Esophagus squamous epithelium (tissue), 4 donors: ENCODE measurements around the gene CCDC61.

Experiments used
- CTCF ChIP-seq, 6 experiments: fragments of 450-650 bp in 4 of 6; fragments of 200-600 bp in 2 of 6; sonication (generic) in 2 of 6; IDR thresholded peaks; one replicate each; pipeline ENCODE4 v1.5.1; 2016 to 2019; ENCODE audit warnings: antibody characterized with exemption in 6 of 6, mild to moderate bottlenecking in 4 of 6, moderate library complexity in 4 of 6
- POLR2A ChIP-seq, 4 donors: fragments of 450-650 bp; IDR thresholded peaks; one replicate each; pipeline ENCODE4 v1.6.1; 2017; ENCODE audit warnings: antibody characterized with exemption in 4 of 4, mild to moderate bottlenecking in 4 of 4, moderate library complexity in 3 of 4

- TF ChIP-seq CTCF (IDR thresholded peaks at IDR 0.05) (no peak), POLR2A (IDR thresholded peaks at IDR 0.05) (no peak)
Measured at GRCh38 chr19:46066471-46066870, 71.2 kb downstream of the CCDC61 start.
